ENCODE results near the gene PRPH2.
A peak's percentile ranks its signal among the peaks of the same experiment; 100 is the strongest.
"Not testable (repeated sequence)": the region's sequence is repeated elsewhere in the genome, so short reads cannot be mapped to it uniquely, and the experiment has no call there.

PRPH2 gene

GRCh38 chr6:42696526-42697267 is 25.7 kb downstream of the PRPH2 start:
- FAIRE-seq: no peak

GRCh38 chr6:42694586-42694985 is 27.8 kb downstream of the PRPH2 start:
- no peak for FAIRE-seq

GRCh38 chr6:42693725-42694323 is 28.6 kb downstream of the PRPH2 start:
- no peak for FAIRE-seq

GRCh38 chr6:42692137-42692911 is 30.1 kb downstream of the PRPH2 start:
- FAIRE-seq: no peak

GRCh38 chr6:42690872-42691271 is 31.5 kb downstream of the PRPH2 start:
- no peak for FAIRE-seq

- FAIRE-seq: no peak
Measured at GRCh38 chr6:42690151-42690702, 32.2 kb downstream of the PRPH2 start.

- no peak for FAIRE-seq
Measured at GRCh38 chr6:42689371-42689770, 33.0 kb downstream of the PRPH2 start.

- FAIRE-seq: no peak
Measured at GRCh38 chr6:42688281-42688680, 34.1 kb downstream of the PRPH2 start.

- no peak for FAIRE-seq
Measured at GRCh38 chr6:42679358-42679757, 43.0 kb downstream of the PRPH2 start.

- no peak for FAIRE-seq
Measured at GRCh38 chr6:42674780-42675179, 47.6 kb downstream of the PRPH2 start.

GRCh38 chr6:42674368-42674767 is 48.0 kb downstream of the PRPH2 start:
- FAIRE-seq: not testable (repeated sequence)

- no peak for FAIRE-seq
Measured at GRCh38 chr6:42664718-42665117, 57.7 kb downstream of the PRPH2 start.

GRCh38 chr6:42661540-42662153 is 60.8 kb downstream of the PRPH2 start:
- peak; percentile 96 for FAIRE-seq

GRCh38 chr6:42659806-42660205 is 62.6 kb downstream of the PRPH2 start:
- FAIRE-seq: no peak

GRCh38 chr6:42653851-42654250 is 68.5 kb downstream of the PRPH2 start:
- no peak for FAIRE-seq

- FAIRE-seq: peak; percentile 11
Measured at GRCh38 chr6:42652024-42652746, 70.2 kb downstream of the PRPH2 start.
